ENCODE results near the gene PGLYRP1. TPM values are rescaled to one million over a fixed set of nuclear protein-coding genes. Genes with fewer than 3 reads are reported as not detected.

PGLYRP1 gene
- total and polyA plus RNA-seq, 2 of the 4 experiments (the other 2 are of a cell fraction): not detected

DNA sequence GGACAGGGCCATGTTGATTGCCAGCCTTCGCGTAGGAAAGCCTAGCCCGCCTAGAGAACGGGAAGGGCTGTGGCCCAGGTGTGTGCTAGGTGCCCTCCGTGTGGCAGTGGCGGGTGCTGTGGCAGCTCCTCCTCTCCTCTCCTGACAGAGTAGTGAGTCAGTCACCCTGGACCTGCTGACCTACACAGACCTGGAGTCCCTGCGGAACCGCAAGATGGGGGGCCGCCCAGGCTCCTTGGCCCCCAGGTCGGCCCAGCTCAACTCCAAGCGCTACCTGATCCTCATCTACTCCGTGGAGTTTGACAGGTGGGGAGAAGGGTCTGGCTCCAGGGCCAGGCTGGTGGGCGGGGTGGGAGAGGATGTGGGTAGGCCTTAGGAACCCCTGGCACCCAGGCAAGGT is 16.4 kb downstream of the PGLYRP1 start:
- no peaks in the 10 kb centered on the region for H3K9me1 ChIP-seq (ENCODE audit: insufficient read depth, low read length)
- H3K18ac ChIP-seq (ENCODE audit: low read depth, low read length): no peak overlapping the region
- H3K36me3 ChIP-seq (ENCODE audit: control insufficient read depth, insufficient read depth, low read length): peaks cover 12% of the 10 kb centered on the region; the same call in 1 of the 2 replicates
- no peak overlapping the region for H4K8ac ChIP-seq (ENCODE audit: low read depth in 2 of 2, low read length in 2 of 2)
- H3K56ac ChIP-seq (ENCODE audit: extremely low read depth, insufficient read depth, low read length): no peak overlapping the region
- in situ Hi-C loops (cut with MboI; ENCODE audit: low sequenced_read_pairs) (no loop called here), intact Hi-C loops (cut with micrococcal nuclease) (no loop called here), dilution Hi-C loops (cut with HindIII; ENCODE audit: low sequenced_read_pairs, unreplicated experiment) (no loop called here)
- H2BK15ac ChIP-seq (ENCODE audit: low read depth, low read length): no peak overlapping the region
- no peak overlapping the region for H3K4me3 ChIP-seq (ENCODE audit: insufficient read depth, low read depth, low read length)
- no peak overlapping the region for H4K5ac ChIP-seq (ENCODE audit: low read depth, low read length)
- DNase-seq (no peak), ATAC-seq (ENCODE audit: low read depth) (no peak)
- no peak overlapping the region for H3K4me2 ChIP-seq (ENCODE audit: low read depth, low read length)
- H3K27me3 ChIP-seq (ENCODE audit: control insufficient read depth, insufficient read depth, low read length): no peaks in the 10 kb centered on the region
- H3K9ac ChIP-seq (ENCODE audit: low read depth, low read length): no peak overlapping the region
- H3K9me3 ChIP-seq (ENCODE audit: control insufficient read depth, insufficient read depth, low read length): no peaks in the 10 kb centered on the region
- no TSS peak for BruUV-seq (replicated peaks)
- no peak overlapping the region for H2BK20ac ChIP-seq (ENCODE audit: low read depth, low read length)
- H3K4ac ChIP-seq (ENCODE audit: low read depth, low read length): no peak overlapping the region
- H3K27ac ChIP-seq (ENCODE audit: insufficient read depth, low read length): no peak overlapping the region
- no CpG with 5 or more reads among the region's 13 CpGs for WGBS, 2 experiments (ENCODE audit: extremely low coverage in 2 of 2, insufficient read length in 1 of 2)
- TF ChIP-seq SMC3 (IDR thresholded peaks at IDR 0.05; ENCODE audit: low read depth, low read length) (no peak), MAZ (IDR thresholded peaks at IDR 0.05; ENCODE audit: borderline replicate concordance, low read depth, low read length) (no peak), BHLHE40 (IDR thresholded peaks at IDR 0.05; ENCODE audit: low read depth, low read length) (no peak), MAFK (IDR thresholded peaks at IDR 0.05; ENCODE audit: low read depth, low read length) (no peak), RCOR1 (IDR thresholded peaks at IDR 0.05; ENCODE audit: insufficient replicate concordance, low read length) (no peak), POLR2A (IDR thresholded peaks at IDR 0.05; ENCODE audit: low read depth, low read length) (no peak), FOS (IDR thresholded peaks at IDR 0.05; ENCODE audit: low read depth, low read length) (no peak), CEBPB (IDR thresholded peaks at IDR 0.05; ENCODE audit: low read depth, low read length) (no peak), NFE2L2 (IDR thresholded peaks at IDR 0.05; ENCODE audit: low read depth, low read length) (no peak), RFX5 (IDR thresholded peaks at IDR 0.05; ENCODE audit: low read depth, low read length) (no peak), RAD21 (IDR thresholded peaks at IDR 0.05; ENCODE audit: low read length) (no peak), MXI1 (IDR thresholded peaks at IDR 0.05; ENCODE audit: borderline replicate concordance, low read depth, low read length) (no peak)
- TF ChIP-seq, protein P1, sequence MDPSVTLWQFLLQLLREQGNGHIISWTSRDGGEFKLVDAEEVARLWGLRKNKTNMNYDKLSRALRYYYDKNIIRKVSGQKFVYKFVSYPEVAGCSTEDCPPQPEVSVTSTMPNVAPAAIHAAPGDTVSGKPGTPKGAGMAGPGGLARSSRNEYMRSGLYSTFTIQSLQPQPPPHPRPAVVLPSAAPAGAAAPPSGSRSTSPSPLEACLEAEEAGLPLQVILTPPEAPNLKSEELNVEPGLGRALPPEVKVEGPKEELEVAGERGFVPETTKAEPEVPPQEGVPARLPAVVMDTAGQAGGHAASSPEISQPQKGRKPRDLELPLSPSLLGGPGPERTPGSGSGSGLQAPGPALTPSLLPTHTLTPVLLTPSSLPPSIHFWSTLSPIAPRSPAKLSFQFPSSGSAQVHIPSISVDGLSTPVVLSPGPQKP (IDR thresholded peaks at IDR 0.05; ENCODE audit: borderline replicate concordance, low read depth, low read length): no peak
- ChIA-PET CTCF (interaction anchor here (0.6 to 0.9 kb wide), 3 partner anchors 10 to 326 kb away, joined by 3 read pairs; no protein-coding TSS in a partner anchor), POLR2A (ENCODE audit: unreplicated experiment) (no interaction called here)
- H2BK5ac ChIP-seq (ENCODE audit: low read depth, low read length, poor library complexity, severe bottlenecking): no peak overlapping the region
- H3K79me1 ChIP-seq (ENCODE audit: low read depth in 1 of 2, low read length in 2 of 2): no peaks in the 10 kb centered on the region; a peak in 1 of 4 replicates
- no peak overlapping the region for H2BK120ac ChIP-seq (ENCODE audit: low read depth, low read length)
- no peak overlapping the region for H2AFZ ChIP-seq (replicated peaks; ENCODE audit: low read length, poor library complexity)
- H3K23ac ChIP-seq (ENCODE audit: low read depth, low read length): no peak overlapping the region
- H3K4me1 ChIP-seq (ENCODE audit: control insufficient read depth, insufficient read depth, low read length): no peaks in the 10 kb centered on the region
- H2AK5ac ChIP-seq (ENCODE audit: low read depth, low read length): no peak overlapping the region
- no peak overlapping the region for H3K14ac ChIP-seq (replicated peaks; ENCODE audit: low read depth, low read length)
- H4K20me1 ChIP-seq (ENCODE audit: insufficient read depth, low read length): no peaks in the 10 kb centered on the region; the same call in 1 of the 2 replicates
- H2AK9ac ChIP-seq (replicated peaks; ENCODE audit: low read depth, low read length, poor library complexity): no peak overlapping the region
- no peak overlapping the region for H4K91ac ChIP-seq (ENCODE audit: insufficient read depth, low read depth, low read length)
